Measurements from ENCODE around the gene RITA1. TPM values are rescaled to one million over a fixed set of nuclear protein-coding genes. Genes with fewer than 3 reads are reported as not detected.

Gene RITA1
- total and polyA plus RNA-seq, 2 of the 4 experiments (the other 2 are of a cell fraction), result 14.2 to 14.7 TPM

DNA sequence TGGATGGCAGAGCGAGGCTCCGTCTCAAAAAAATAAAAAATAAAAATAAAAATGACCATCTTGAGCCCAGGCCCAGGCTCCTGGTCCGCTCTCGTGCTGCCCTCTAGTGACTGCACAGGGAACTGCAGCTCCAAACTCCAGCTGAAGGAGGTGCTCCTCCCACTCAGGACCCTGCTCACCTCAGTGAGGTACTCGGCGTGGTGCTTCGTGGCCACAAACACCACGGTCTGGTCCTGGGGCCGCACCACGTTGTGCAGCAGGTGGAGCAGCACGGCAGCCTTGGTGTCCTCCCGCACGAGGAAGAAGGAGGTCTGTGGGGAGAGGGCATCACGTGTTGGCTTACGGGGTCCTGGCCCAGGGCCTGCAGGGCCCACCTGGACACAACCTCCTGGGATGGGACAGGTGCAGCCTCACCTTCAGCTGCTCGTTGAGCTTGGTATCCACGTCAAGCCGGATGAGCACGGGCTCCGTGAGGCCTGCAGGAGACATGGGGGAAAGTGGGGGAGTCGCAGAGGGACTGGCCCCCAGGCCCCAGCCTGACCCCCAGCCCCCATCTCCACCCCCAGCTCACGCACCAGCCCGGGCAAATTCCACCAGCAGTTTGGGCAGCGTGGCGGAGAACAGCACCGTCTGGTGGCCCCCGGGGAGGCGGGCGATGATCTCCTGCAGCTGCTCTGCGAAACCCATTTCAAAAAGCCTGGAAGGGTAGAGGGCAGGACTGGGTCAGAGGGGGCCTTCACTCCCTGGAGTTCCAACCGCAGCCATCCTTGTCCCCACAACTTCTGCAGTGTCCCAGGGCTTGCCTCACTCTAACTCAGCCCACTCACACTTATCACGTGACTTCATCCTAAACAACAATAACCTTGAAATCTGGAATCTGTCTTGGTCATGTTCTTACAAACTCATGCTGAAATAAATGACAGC lies 10.8 kb upstream of the RITA1 start:
- Histone ChIP-seq H2BK5ac (ENCODE audit: low read depth, low read length, poor library complexity, severe bottlenecking) (no peak overlapping the region), H3K18ac (ENCODE audit: low read depth, low read length) (no peak overlapping the region), H2BK120ac (ENCODE audit: low read depth, low read length) (no peak overlapping the region), H4K91ac (ENCODE audit: insufficient read depth, low read depth, low read length) (no peak overlapping the region), H3K27me3 (ENCODE audit: control insufficient read depth, insufficient read depth, low read length) (no peaks in the 10 kb centered on the region), H2AK5ac (ENCODE audit: low read depth, low read length) (no peak overlapping the region), H2BK20ac (ENCODE audit: low read depth, low read length) (no peak overlapping the region), H3K9ac (ENCODE audit: low read depth, low read length) (no peak overlapping the region), H2AK9ac (replicated peaks; ENCODE audit: low read depth, low read length, poor library complexity) (no peak overlapping the region), H2AFZ (replicated peaks; ENCODE audit: low read length, poor library complexity) (no peak overlapping the region), H3K36me3 (ENCODE audit: control insufficient read depth, insufficient read depth, low read length) (peaks cover 67% of the 10 kb centered on the region), H4K5ac (ENCODE audit: low read depth, low read length) (no peak overlapping the region), H4K20me1 (ENCODE audit: insufficient read depth, low read length) (peaks cover 2% of the 10 kb centered on the region), H3K14ac (replicated peaks; ENCODE audit: low read depth, low read length) (no peak overlapping the region), H3K79me1 (ENCODE audit: low read depth in 1 of 2, low read length in 2 of 2) (peaks cover 5 to 7% of the 10 kb centered on the region in 2 experiments; a peak in 1 of 4 replicates), H4K8ac (ENCODE audit: low read depth in 2 of 2, low read length in 2 of 2) (no peak overlapping the region), H2BK15ac (ENCODE audit: low read depth, low read length) (no peak overlapping the region), H3K9me3 (ENCODE audit: control insufficient read depth, insufficient read depth, low read length) (peaks cover 8% of the 10 kb centered on the region), H3K56ac (ENCODE audit: extremely low read depth, insufficient read depth, low read length) (no peak overlapping the region), H3K9me1 (ENCODE audit: insufficient read depth, low read length) (no peaks in the 10 kb centered on the region), H3K4me3 (ENCODE audit: insufficient read depth, low read depth, low read length) (no peak overlapping the region), H3K4me2 (ENCODE audit: low read depth, low read length) (no peak overlapping the region), H3K4me1 (ENCODE audit: control insufficient read depth, insufficient read depth, low read length) (peaks cover 2% of the 10 kb centered on the region; the same call in 1 of the 2 replicates), H3K4ac (ENCODE audit: low read depth, low read length) (no peak overlapping the region), H3K27ac (ENCODE audit: insufficient read depth, low read length) (no peak overlapping the region), H3K23ac (ENCODE audit: low read depth, low read length) (no peak overlapping the region)
- WGBS, 2 experiments (ENCODE audit: extremely low coverage in 2 of 2, insufficient read length in 1 of 2), result 13% methylated on average over 7 of the region's 32 CpGs; no CpG with 5 or more reads in 1 of the 2 experiments
- DNase-seq (peak; percentile 52), ATAC-seq (ENCODE audit: low read depth) (peak; percentile 98)
- ChIA-PET CTCF (interaction anchor here (0.6 to 1.5 kb wide), 7 partner anchors 9 to 140 kb away, joined by 3 to 5 read pairs (median 4); partner anchors contain the start of gene CFAP73), POLR2A (ENCODE audit: unreplicated experiment) (no interaction called here)
- dilution Hi-C loops (cut with HindIII; ENCODE audit: low sequenced_read_pairs, unreplicated experiment), result no loop called here
- in situ Hi-C loops (cut with MboI; ENCODE audit: low sequenced_read_pairs), result loop anchor here (5.0 to 25.0 kb wide), 2 partner anchors 127 to 1238 kb away; partner anchors contain the start of gene TBX5
- BruUV-seq (replicated peaks), result no TSS peak
- TF ChIP-seq CHD1 (IDR thresholded peaks at IDR 0.05; ENCODE audit: low read depth, low read length) (no peak), MAZ (IDR thresholded peaks at IDR 0.05; ENCODE audit: borderline replicate concordance, low read depth, low read length) (peak; percentile 13; the same call in 1 of the 2 replicates), BHLHE40 (IDR thresholded peaks at IDR 0.05; ENCODE audit: low read depth, low read length) (0 out of 2 replicates have a peak, but pooled peaks have one; percentile 29), MAFK (IDR thresholded peaks at IDR 0.05; ENCODE audit: low read depth, low read length) (no peak), FOS (IDR thresholded peaks at IDR 0.05; ENCODE audit: low read depth, low read length) (no peak), NFE2L2 (IDR thresholded peaks at IDR 0.05; ENCODE audit: low read depth, low read length) (no peak), SMC3 (IDR thresholded peaks at IDR 0.05; ENCODE audit: low read depth, low read length) (peak; percentile 82), MXI1 (IDR thresholded peaks at IDR 0.05; ENCODE audit: borderline replicate concordance, low read depth, low read length) (no peak), RFX5 (IDR thresholded peaks at IDR 0.05; ENCODE audit: low read depth, low read length) (no peak), RAD21 (IDR thresholded peaks at IDR 0.05; ENCODE audit: low read length) (peak; percentile 87)
- TF ChIP-seq, protein P1, sequence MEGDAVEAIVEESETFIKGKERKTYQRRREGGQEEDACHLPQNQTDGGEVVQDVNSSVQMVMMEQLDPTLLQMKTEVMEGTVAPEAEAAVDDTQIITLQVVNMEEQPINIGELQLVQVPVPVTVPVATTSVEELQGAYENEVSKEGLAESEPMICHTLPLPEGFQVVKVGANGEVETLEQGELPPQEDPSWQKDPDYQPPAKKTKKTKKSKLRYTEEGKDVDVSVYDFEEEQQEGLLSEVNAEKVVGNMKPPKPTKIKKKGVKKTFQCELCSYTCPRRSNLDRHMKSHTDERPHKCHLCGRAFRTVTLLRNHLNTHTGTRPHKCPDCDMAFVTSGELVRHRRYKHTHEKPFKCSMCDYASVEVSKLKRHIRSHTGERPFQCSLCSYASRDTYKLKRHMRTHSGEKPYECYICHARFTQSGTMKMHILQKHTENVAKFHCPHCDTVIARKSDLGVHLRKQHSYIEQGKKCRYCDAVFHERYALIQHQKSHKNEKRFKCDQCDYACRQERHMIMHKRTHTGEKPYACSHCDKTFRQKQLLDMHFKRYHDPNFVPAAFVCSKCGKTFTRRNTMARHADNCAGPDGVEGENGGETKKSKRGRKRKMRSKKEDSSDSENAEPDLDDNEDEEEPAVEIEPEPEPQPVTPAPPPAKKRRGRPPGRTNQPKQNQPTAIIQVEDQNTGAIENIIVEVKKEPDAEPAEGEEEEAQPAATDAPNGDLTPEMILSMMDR (conservative IDR thresholded peaks at IDR 0.05; ENCODE audit: low read depth, low read length), result peak; percentile 93
- TF ChIP-seq, protein P2, sequence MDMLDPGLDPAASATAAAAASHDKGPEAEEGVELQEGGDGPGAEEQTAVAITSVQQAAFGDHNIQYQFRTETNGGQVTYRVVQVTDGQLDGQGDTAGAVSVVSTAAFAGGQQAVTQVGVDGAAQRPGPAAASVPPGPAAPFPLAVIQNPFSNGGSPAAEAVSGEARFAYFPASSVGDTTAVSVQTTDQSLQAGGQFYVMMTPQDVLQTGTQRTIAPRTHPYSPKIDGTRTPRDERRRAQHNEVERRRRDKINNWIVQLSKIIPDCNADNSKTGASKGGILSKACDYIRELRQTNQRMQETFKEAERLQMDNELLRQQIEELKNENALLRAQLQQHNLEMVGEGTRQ (IDR thresholded peaks at IDR 0.05; ENCODE audit: low read depth, low read length), result peak; percentile 57
- TF ChIP-seq, protein P3, sequence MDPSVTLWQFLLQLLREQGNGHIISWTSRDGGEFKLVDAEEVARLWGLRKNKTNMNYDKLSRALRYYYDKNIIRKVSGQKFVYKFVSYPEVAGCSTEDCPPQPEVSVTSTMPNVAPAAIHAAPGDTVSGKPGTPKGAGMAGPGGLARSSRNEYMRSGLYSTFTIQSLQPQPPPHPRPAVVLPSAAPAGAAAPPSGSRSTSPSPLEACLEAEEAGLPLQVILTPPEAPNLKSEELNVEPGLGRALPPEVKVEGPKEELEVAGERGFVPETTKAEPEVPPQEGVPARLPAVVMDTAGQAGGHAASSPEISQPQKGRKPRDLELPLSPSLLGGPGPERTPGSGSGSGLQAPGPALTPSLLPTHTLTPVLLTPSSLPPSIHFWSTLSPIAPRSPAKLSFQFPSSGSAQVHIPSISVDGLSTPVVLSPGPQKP (IDR thresholded peaks at IDR 0.05; ENCODE audit: borderline replicate concordance, low read depth, low read length), result no peak
- intact Hi-C loops (cut with micrococcal nuclease), result loop anchor here (1.0 kb wide), 2 partner anchors 126 to 181 kb away; no protein-coding TSS in a partner anchor

Data from IMR-90 (cell line).